ENCODE data around the gene CMTR1. TPM values are rescaled to one million over a fixed set of nuclear protein-coding genes. Genes with fewer than 3 reads are reported as not detected.

The CMTR1 gene
- total RNA-seq, 1 donor from 2014 or later: 15.8 TPM

GRCh38 chr6:37452522-37452921 is 19.5 kb downstream of the CMTR1 start:
- Histone ChIP-seq H3K36me3 (ENCODE audit: control insufficient read depth, insufficient read depth, low read length) (peaks cover 9% of the 10 kb centered on the region), H3K4me3 (ENCODE audit: low read depth, low read length) (no peak overlapping the region), H3K27me3 (ENCODE audit: control insufficient read depth, insufficient read depth, low read length) (no peaks in the 10 kb centered on the region)
- TF ChIP-seq CTCF (IDR thresholded peaks at IDR 0.05; ENCODE audit: insufficient read depth, low read length, severe bottlenecking): no peak
- DNase-seq (ENCODE audit: low read depth) (no peak), FAIRE-seq (no peak)

GRCh38 chr6:37454420-37455140 is 21.6 kb downstream of the CMTR1 start:
- H3K4me3 ChIP-seq (ENCODE audit: low read depth, low read length): no peak overlapping the region
- H3K27me3 ChIP-seq (ENCODE audit: control insufficient read depth, insufficient read depth, low read length): no peaks in the 10 kb centered on the region
- DNase-seq (ENCODE audit: low read depth) (no peak), FAIRE-seq (no peak)
- no peak for TF ChIP-seq CTCF (IDR thresholded peaks at IDR 0.05; ENCODE audit: insufficient read depth, low read length, severe bottlenecking)
- H3K36me3 ChIP-seq (ENCODE audit: control insufficient read depth, insufficient read depth, low read length): peaks cover 12% of the 10 kb centered on the region

GRCh38 chr6:37456126-37456525 is 23.1 kb downstream of the CMTR1 start:
- no peaks in the 10 kb centered on the region for H3K27me3 ChIP-seq (ENCODE audit: control insufficient read depth, insufficient read depth, low read length)
- H3K4me3 ChIP-seq (ENCODE audit: low read depth, low read length): no peak overlapping the region
- TF ChIP-seq CTCF (IDR thresholded peaks at IDR 0.05; ENCODE audit: insufficient read depth, low read length, severe bottlenecking): no peak
- H3K36me3 ChIP-seq (ENCODE audit: control insufficient read depth, insufficient read depth, low read length): peaks cover 17% of the 10 kb centered on the region
- no peak for FAIRE-seq
- peak; percentile 82 for DNase-seq (ENCODE audit: low read depth)

GRCh38 chr6:37456816-37457560 is 24.0 kb downstream of the CMTR1 start:
- FAIRE-seq: no peak
- Histone ChIP-seq H3K4me3 (ENCODE audit: low read depth, low read length) (no peak overlapping the region), H3K36me3 (ENCODE audit: control insufficient read depth, insufficient read depth, low read length) (peaks cover 16% of the 10 kb centered on the region), H3K27me3 (ENCODE audit: control insufficient read depth, insufficient read depth, low read length) (no peaks in the 10 kb centered on the region)
- TF ChIP-seq CTCF (IDR thresholded peaks at IDR 0.05; ENCODE audit: insufficient read depth, low read length, severe bottlenecking): no peak
- peak; percentile 55 for DNase-seq (ENCODE audit: low read depth)

GRCh38 chr6:37459981-37460800 is 27.2 kb downstream of the CMTR1 start:
- Histone ChIP-seq H3K4me3 (ENCODE audit: low read depth, low read length) (no peak overlapping the region), H3K36me3 (ENCODE audit: control insufficient read depth, insufficient read depth, low read length) (peaks cover 13% of the 10 kb centered on the region), H3K27me3 (ENCODE audit: control insufficient read depth, insufficient read depth, low read length) (no peaks in the 10 kb centered on the region)
- DNase-seq (ENCODE audit: low read depth) (no peak), FAIRE-seq (no peak)
- TF ChIP-seq CTCF (IDR thresholded peaks at IDR 0.05; ENCODE audit: insufficient read depth, low read length, severe bottlenecking): no peak

Data from bronchial epithelial cell (primary cell).